K562 (cell line): Measurements from ENCODE around the gene OR52I1. TPM values are rescaled to one million over a fixed set of nuclear protein-coding genes. Genes with fewer than 3 reads are reported as not detected.

Experiments used
- ATAC-seq: fragments of 200-7000 bp; cut with Tn5 transposase; 3 replicates; pipeline ENCODE4 v1.9.1; 2020; ENCODE audit warnings: moderate library complexity
- BruUV-seq: library from RNA; stranded (reverse); fragments of 400-500 nt; replicated peaks from 2 replicates; lab custom pipeline; 2021; lab: Mats Ljungman, UMichigan
- CTCF ChIA-PET: fragments of 300-600 bp; formaldehyde crosslinking; extraction: SDS; loops from one replicate; lab custom pipeline; 2021; ENCODE audit warnings: low intra/inter-chr PET ratio; lab: Yijun Ruan, JAX
- POLR2A ChIA-PET: fragments of 300-600, 350-650 bp; sonication (Branson Sonifier 250); formaldehyde crosslinking; extraction: SDS; loops from one replicate; lab custom pipeline; 2021; ENCODE audit warnings: antibody characterized with exemption, inconsistent platforms; lab: Yijun Ruan, JAX
- DNase-seq, 4 experiments: peaks; one replicate each; pipeline versions ENCODE4 v3.0.0 to v3.0.0-alpha.2; 2011 to 2018; ENCODE audit warnings: low spot score in 3 of 4, mixed read lengths in 3 of 4; ENCODE audit errors: extremely low read depth in 1 of 4
- FAIRE-seq: peaks from 2 replicates; lab custom pipeline; 2011; peaks lifted over from hg19 to GRCh38; lab: Jason Lieb, UNC
- H2AFZ ChIP-seq: 2 replicates; pipeline ENCODE4 v1.6.0; 2011; ENCODE audit warnings: low read depth, low read length, control low read depth, inconsistent platforms
- H3K27ac ChIP-seq: fragments of 200-600 bp; 3 replicates; pipeline ENCODE4 v1.8.0; 2011; ENCODE audit warnings: low read depth, mild to moderate bottlenecking, control low read depth, inconsistent platforms, low read length, moderate library complexity, mixed read lengths; ENCODE audit errors: extremely low read depth
- H3K27me3 ChIP-seq, 2 experiments: fragments of 300-600 bp in 1 of 2; 2 replicates in 1 of 2; 3 replicates in 1 of 2; pipeline versions ENCODE4 v1.6.0 to v1.8.0; 2011; ENCODE audit warnings: inconsistent platforms in 2 of 2, low read length in 2 of 2, mild to moderate bottlenecking in 1 of 2, mixed read lengths in 1 of 2, moderate library complexity in 1 of 2; ENCODE audit not compliant: control insufficient read depth in 2 of 2, insufficient read depth in 2 of 2
- H3K36me3 ChIP-seq: fragments of 300-600 bp; 3 replicates; pipeline ENCODE4 v1.8.0; 2011; ENCODE audit warnings: mild to moderate bottlenecking, low read length, inconsistent platforms; ENCODE audit not compliant: control insufficient read depth, insufficient read depth
- H3K4me1 ChIP-seq, 2 experiments: fragments of 200-600 bp in 1 of 2; replicated peaks in 1 of 2; 2 replicates in 1 of 2; 3 replicates in 1 of 2; pipeline versions ENCODE4 v1.5.1 to v1.8.0; 2011; ENCODE audit warnings: inconsistent platforms in 2 of 2, low read length in 2 of 2, mild to moderate bottlenecking in 1 of 2, mixed read lengths in 1 of 2, moderate library complexity in 1 of 2; ENCODE audit not compliant: control insufficient read depth in 2 of 2, insufficient read depth in 2 of 2
- H3K4me2 ChIP-seq: 2 replicates; pipeline ENCODE4 v1.6.1; 2011; ENCODE audit warnings: low read length, control low read depth, inconsistent platforms, mixed read lengths; ENCODE audit not compliant: insufficient read depth
- H3K4me3 ChIP-seq: fragments of 200-600 bp; sonication (generic), shearing (Covaris generic); 2 replicates; pipeline ENCODE4 v1.5.1; 2016; ENCODE audit warnings: control low read depth, inconsistent platforms
- H3K79me2 ChIP-seq: fragments of 200-600 bp; 3 replicates; pipeline ENCODE4 v1.8.0; 2011; ENCODE audit warnings: low read length, inconsistent platforms; ENCODE audit not compliant: control insufficient read depth, insufficient read depth
- H3K9ac ChIP-seq, 2 experiments: 2 replicates each; pipeline versions ENCODE4 v1.6.0 to v1.6.1; 2011; ENCODE audit warnings: low read depth in 2 of 2, low read length in 2 of 2, control low read depth in 1 of 2, inconsistent platforms in 1 of 2, mild to moderate bottlenecking in 1 of 2, mixed read lengths in 1 of 2; ENCODE audit not compliant: insufficient read depth in 1 of 2
- H3K9me1 ChIP-seq: one replicate; pipeline ENCODE4 v1.6.0; 2011; ENCODE audit warnings: inconsistent platforms, mild to moderate bottlenecking, low read length, moderate library complexity; ENCODE audit not compliant: control insufficient read depth, insufficient read depth
- H3K9me3 ChIP-seq: replicated peaks from 2 replicates; pipeline ENCODE4 v1.5.1; 2011; ENCODE audit warnings: low read depth, low read length, inconsistent platforms; ENCODE audit not compliant: control insufficient read depth, insufficient read depth
- H4K20me1 ChIP-seq: replicated peaks from 2 replicates; pipeline ENCODE4 v1.6.1; 2011; ENCODE audit warnings: low read length, inconsistent platforms, mixed read lengths; ENCODE audit not compliant: control insufficient read depth, insufficient read depth
- C11orf30 ChIP-seq: fragments of 450-650 bp; IDR thresholded peaks from 2 replicates; pipeline ENCODE4 v1.6.1; 2016; ENCODE audit warnings: low read depth, mild to moderate bottlenecking
- E2F1 ChIP-seq: sonication (generic); formaldehyde crosslinking; IDR thresholded peaks from 2 replicates; pipeline ENCODE4 v1.8.1; 2023; ENCODE audit warnings: mild to moderate bottlenecking, missing genetic modification reagents, moderate library complexity
- GABPB1 ChIP-seq: sonication (generic); formaldehyde crosslinking; IDR thresholded peaks from 2 replicates; pipeline ENCODE4 v1.8.0; 2022; ENCODE audit warnings: mild to moderate bottlenecking, missing genetic modification reagents
- PHF20 ChIP-seq: fragments of 450-650 bp; IDR thresholded peaks from 2 replicates; pipeline ENCODE4 v1.6.1; 2018; ENCODE audit not compliant: partially characterized antibody
- RBM15 ChIP-seq: fragments of 200-400 bp; formaldehyde crosslinking; IDR thresholded peaks from 2 replicates; pipeline ENCODE4 v1.6.1; 2018; ENCODE audit warnings: mild to moderate bottlenecking, low read length, moderate library complexity; ENCODE audit not compliant: insufficient read depth
- SMAD1 ChIP-seq: fragments of 150-350 bp; IDR thresholded peaks from 2 replicates; pipeline ENCODE4 v1.6.1; 2014; ENCODE audit warnings: low read length, low read depth; ENCODE audit not compliant: partially characterized antibody
- SNAPC5 ChIP-seq: fragments of 250-450 bp; sonication (Bioruptor Pico); IDR thresholded peaks from 2 replicates; pipeline ENCODE4 v1.8.0; 2021; ENCODE audit warnings: moderate library complexity, mild to moderate bottlenecking, inconsistent platforms
- STAT5A ChIP-seq: IDR thresholded peaks from 2 replicates; pipeline ENCODE4 v1.6.1; 2012; ENCODE audit warnings: low read length, inconsistent platforms, borderline replicate concordance
- TSC22D4 ChIP-seq: fragments of 450-650 bp; IDR thresholded peaks from 2 replicates; pipeline ENCODE4 v1.6.1; 2016; ENCODE audit warnings: missing genetic modification characterization, missing biosample characterization, control low read depth
- YY1 ChIP-seq, 3 experiments: IDR thresholded peaks; 2 replicates each; pipeline ENCODE4 v1.6.1; 2011; ENCODE audit warnings: low read length in 2 of 3, mild to moderate bottlenecking in 2 of 3, moderate library complexity in 2 of 3, borderline replicate concordance in 1 of 3, control low read depth in 1 of 3, low read depth in 1 of 3; ENCODE audit not compliant: insufficient read depth in 3 of 3, insufficient replicate concordance in 2 of 3, control insufficient read depth in 1 of 3, insufficient read length in 1 of 3; ENCODE audit errors: extremely low read depth in 1 of 3
- ZNF740 ChIP-seq, 3 experiments: fragments of 200-800 bp in 1 of 3; sonication (Bioruptor generic) in 1 of 3; sonication (generic) in 1 of 3; formaldehyde crosslinking in 1 of 3; IDR thresholded peaks; 2 replicates each; pipeline versions ENCODE4 v1.6.1 to v1.8.0; 2016 to 2022; ENCODE audit warnings: mild to moderate bottlenecking in 2 of 3, missing compliant biosample characterization in 2 of 3, missing genetic modification characterization in 2 of 3, missing genetic modification reagents in 1 of 3
- ZNF778 ChIP-seq: fragments of 450-650 bp; formaldehyde crosslinking; IDR thresholded peaks from 2 replicates; pipeline ENCODE4 v1.4.0; 2020; ENCODE audit warnings: mild to moderate bottlenecking, moderate library complexity
- WGBS: fragments of 100-300 bp; shearing (Covaris generic); methylation state at CpG from one replicate; pipeline ENCODE4 v1.1.6; 2016; ENCODE audit warnings: low coverage, mixed read lengths; ENCODE audit not compliant: insufficient coverage; ENCODE audit errors: missing lambda C conversion rate; 5-methylcytosine and 5-hydroxymethylcytosine counted together
- in situ Hi-C: fragments of 300-500 bp; cut with MboI; formaldehyde crosslinking; loops from 4 replicates; pipeline ENCODE4 v1.15.0; 2018; ENCODE audit warnings: inconsistent platforms, mixed read lengths
- intact Hi-C: fragments of 100-400 bp; cut with micrococcal nuclease; formaldehyde crosslinking; loops from 2 replicates; pipeline ENCODE4 v1.14.2; 2022
- polyA plus RNA-seq, 8 experiments: library from polyadenylated mRNA; depleted of rRNA in 4 of 8; stranded (reverse) in 5 of 8; unstranded in 3 of 8; fragments of >200 nt; fragmentation: Nextera tagmentation in 2 of 8; fragmentation: Illumina TruSeq in 1 of 8; extraction: Ambion mirVana in 2 of 8; extraction: Trizol in 1 of 8; gene quantifications; 2 replicates each; pipeline versions ENCODE4 v1.2.1 to v1.2.3, GENCODE V29; 2011 to 2014; ENCODE audit warnings: inconsistent platforms in 1 of 8, missing spikeins in 1 of 8
- total RNA-seq, 7 experiments: library from RNA; depleted of rRNA in 6 of 7; stranded (reverse); fragments of >200 nt in 6 of 7; fragmentation: Illumina TruSeq in 2 of 7; extraction: Trizol in 2 of 7; gene quantifications; 2 replicates each; pipeline versions ENCODE4 v1.2.1 to v1.2.3, GENCODE V29; 2011 to 2021; ENCODE audit warnings: low replicate concordance in 1 of 7

The OR52I1 gene
- total and polyA plus RNA-seq, 9 of the 15 experiments (the other 6 are each of a cell fraction or from before 2014, with no cell fraction given), result not detected

DNA sequence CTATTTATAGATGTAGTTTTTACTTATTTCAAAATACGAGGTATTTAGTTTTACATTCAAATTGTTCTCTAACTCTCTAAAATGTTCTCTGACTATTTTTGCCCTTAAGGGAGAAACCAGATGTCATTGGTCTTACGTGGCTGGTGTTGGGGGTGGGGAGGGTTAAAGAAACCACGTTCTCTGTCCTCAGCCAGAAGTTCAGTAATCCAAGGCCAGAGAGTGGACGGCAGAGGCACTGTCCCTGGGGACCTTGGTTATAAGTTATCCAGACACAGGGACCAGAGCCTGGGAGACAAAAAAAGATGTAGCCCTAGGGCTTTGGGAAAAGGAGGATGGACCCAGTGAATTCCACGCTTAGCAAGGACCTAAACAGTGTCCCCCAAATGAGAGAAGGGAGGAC is 49.2 kb downstream of the OR52I1 start (continued):
- TF ChIP-seq YY1 (IDR thresholded peaks at IDR 0.05; ENCODE audit: borderline replicate concordance in 1 of 3, control insufficient read depth in 1 of 3, extremely low read depth in 1 of 3, insufficient read depth in 3 of 3, insufficient read length in 1 of 3, insufficient replicate concordance in 2 of 3, low read depth in 1 of 3, low read length in 2 of 3) (no peak), E2F1 (CRISPR knock-in tag) (no peak), SMAD1 (no peak)

GRCh38 chr11:4643682-4644081 is 49.8 kb downstream of the OR52I1 start, which contains the start of gene OR51E1:
OR51E1 (plus strand) TSS chr11:4643982; CDS start chr11:4652527, 8,545 bp downstream.
- DNase-seq, result no peak
- POLR2A ChIA-PET, result no interaction called here

More at GRCh38 chr11:4643682-4644081, 49.8 kb downstream of the OR52I1 start, which contains the start of gene OR51E1:
- H3K4me2 ChIP-seq, result peak within 1 kb of the TSS; percentile 25; the same call in 1 of the 2 replicates
- ATAC-seq (no peak), FAIRE-seq (no peak)
- CTCF ChIA-PET, result no interaction called here
- peak within 1 kb of the TSS; percentile 69 for H2AFZ ChIP-seq
- 13% methylated on average over 3 of the region's 3 CpGs for WGBS
- intact Hi-C loops, result no loop called here
- no peaks in the 10 kb centered on the region for H3K9me3 ChIP-seq
- H3K27me3 ChIP-seq, result peaks cover 0 to 36% of the 10 kb centered on the region in 2 experiments; a peak in 2 of 5 replicates
- H3K27ac ChIP-seq, result no peak within 1 kb of the TSS
- H3K4me3 ChIP-seq, result no peak within 1 kb of the TSS
- H4K20me1 ChIP-seq, result no peaks in the 10 kb centered on the region
- no peaks in the 10 kb centered on the region for H3K9me1 ChIP-seq
- no peaks in the 10 kb centered on the region for H3K79me2 ChIP-seq
- H3K4me1 ChIP-seq, result peaks cover 0 to 4% of the 10 kb centered on the region in 2 experiments; a peak in 2 of 5 replicates
- no peak within 1 kb of the TSS for H3K9ac ChIP-seq
- no peaks in the 10 kb centered on the region for H3K36me3 ChIP-seq
- in situ Hi-C loops, result loop anchor here (25.0 kb wide), 1 partner anchor 1694 kb away; no protein-coding TSS in a partner anchor
- TF ChIP-seq RBM15 (no peak), PHF20 (no peak), ZNF778 (CRISPR knock-in tag) (no peak), STAT5A (no peak), C11orf30 (no peak), ZNF740 (CRISPR knock-in tag; IDR thresholded peaks at IDR 0.05) (no peak), ZNF740 (tag; IDR thresholded peaks at IDR 0.05) (no peak), TSC22D4 (tag) (no peak), SNAPC5 (CRISPR knock-in tag) (no peak), GABPB1 (CRISPR knock-in tag) (no peak)
- BruUV-seq, result no TSS peak
